CD4-positive, alpha-beta memory T cell (primary cell): ENCODE results near the gene ADM5. TPM values are rescaled to one million over a fixed set of nuclear protein-coding genes. Genes with fewer than 3 reads are reported as not detected.
"Not testable (repeated sequence)": the region's sequence is repeated elsewhere in the genome, so short reads cannot be mapped to it uniquely, and the experiment has no call there.

Experiments used
- CTCF ChIA-PET: fragments of 350-600 bp; sonication (Branson Sonifier 250); formaldehyde crosslinking; loops from one replicate; lab custom pipeline; 2021; ENCODE audit warnings: inconsistent platforms; ENCODE audit not compliant: partially characterized antibody; lab: Charles Lee
- POLR2A ChIA-PET: fragments of 350-600 bp; sonication (Branson Sonifier 250); formaldehyde crosslinking; loops from one replicate; lab custom pipeline; 2021; ENCODE audit not compliant: partially characterized antibody; lab: Charles Lee
- DNase-seq, 5 donors: peaks; one replicate each; pipeline versions ENCODE4 v3.0.0 to v3.0.0-alpha.2; 2020 to 2022; ENCODE audit warnings: mixed read lengths in 1 of 5
- H3K27ac ChIP-seq: one replicate; pipeline ENCODE4 v1.7.0; 2013; ENCODE audit warnings: low read depth, low read length
- H3K27me3 ChIP-seq: 2 replicates; pipeline ENCODE4 v1.7.0; 2013; ENCODE audit warnings: mild to moderate bottlenecking, low read length, moderate library complexity; ENCODE audit not compliant: insufficient read depth
- H3K36me3 ChIP-seq: 2 replicates; pipeline ENCODE4 v1.7.0; 2013; ENCODE audit warnings: mild to moderate bottlenecking, low read length, moderate library complexity; ENCODE audit not compliant: insufficient read depth
- H3K4me1 ChIP-seq: 2 replicates; pipeline ENCODE4 v1.7.0; 2013; ENCODE audit warnings: mild to moderate bottlenecking, low read length, moderate library complexity; ENCODE audit not compliant: insufficient read depth
- H3K4me3 ChIP-seq, 2 donors: one replicate each; pipeline ENCODE4 v1.7.0; 2013; ENCODE audit warnings: low read length in 2 of 2, mild to moderate bottlenecking in 1 of 2
- H3K9me3 ChIP-seq, 2 donors: one replicate each; pipeline ENCODE4 v1.7.0; 2013; ENCODE audit warnings: low read length in 2 of 2, control low read depth in 1 of 2; ENCODE audit not compliant: control insufficient read depth in 1 of 2
- H3K27ac Mint-ChIP-seq, 7 donors: one replicate each; pipeline ENCODE4 v1.8.0; 2020 to 2021; ENCODE audit warnings: mixed read lengths in 7 of 7, mild to moderate bottlenecking in 6 of 7, inconsistent platforms in 3 of 7, moderate library complexity in 3 of 7
- H3K27me3 Mint-ChIP-seq, 2 donors: one replicate each; pipeline ENCODE4 v1.8.0; 2020 to 2021; ENCODE audit warnings: mixed read lengths in 2 of 2
- H3K36me3 Mint-ChIP-seq, 2 donors: one replicate each; pipeline ENCODE4 v1.8.0; 2020 to 2021; ENCODE audit warnings: mixed read lengths in 2 of 2, inconsistent platforms in 1 of 2, mild to moderate bottlenecking in 1 of 2
- H3K4me1 Mint-ChIP-seq, 4 donors: one replicate each; pipeline ENCODE4 v1.8.0; 2020 to 2021; ENCODE audit warnings: mixed read lengths in 4 of 4, mild to moderate bottlenecking in 1 of 4
- H3K4me3 Mint-ChIP-seq, 8 donors: one replicate each; pipeline ENCODE4 v1.8.0; 2020 to 2021; ENCODE audit warnings: mixed read lengths in 8 of 8, mild to moderate bottlenecking in 7 of 8, moderate library complexity in 6 of 8, inconsistent platforms in 3 of 8
- H3K9me3 Mint-ChIP-seq, 8 donors: one replicate each; pipeline ENCODE4 v1.8.0; 2020 to 2021; ENCODE audit warnings: mixed read lengths in 8 of 8, mild to moderate bottlenecking in 5 of 8, inconsistent platforms in 3 of 8, moderate library complexity in 1 of 8
- intact Hi-C: fragments of 100-400 bp; cut with micrococcal nuclease; formaldehyde crosslinking; loops from one replicate; pipeline ENCODE4 v1.15.1; 2023
- polyA plus RNA-seq, 2 donors: library from polyadenylated mRNA; unstranded; fragments of 300-500 nt; fragmentation: Illumina TruSeq; gene quantifications; one replicate each; pipeline ENCODE4 v1.2.3, GENCODE V29; 2021
- total RNA-seq, 2 experiments: library from RNA; stranded (reverse); gene quantifications; one replicate each; pipeline ENCODE4 v1.2.3, GENCODE V29; 2021

ADM5 gene
- total and polyA plus RNA-seq, 4 experiments from 2014 or later = 0.24 to 4.4 (median 4.0) TPM; not detected in 1

- intact Hi-C loops = no loop called here
- peaks cover 5 to 13% (median 9%) of the 10 kb centered on the region in 4 donors for H3K4me1 Mint-ChIP-seq
- H3K27me3 Mint-ChIP-seq = peaks cover 0 to 3% of the 10 kb centered on the region in 2 donors
- no peaks in the 10 kb centered on the region for H3K36me3 Mint-ChIP-seq
- Histone ChIP-seq H3K36me3 (no peaks in the 10 kb centered on the region), H3K4me3 (no peak overlapping the region), H3K27ac (no peak overlapping the region), H3K4me1 (peaks cover 12% of the 10 kb centered on the region), H3K9me3 (no peaks in the 10 kb centered on the region), H3K27me3 (no peaks in the 10 kb centered on the region)
- H3K9me3 Mint-ChIP-seq = peaks cover 0 to 3% (median 0%) of the 10 kb centered on the region in 8 donors
- ChIA-PET CTCF (no interaction called here), POLR2A (no interaction called here)
- peak overlapping the region in 1 of 7 donors; percentile 13 for H3K27ac Mint-ChIP-seq
- no peak overlapping the region for H3K4me3 Mint-ChIP-seq
- DNase-seq = no peak
Observed at GRCh38 chr19:49713236-49713845, 23.9 kb downstream of the ADM5 start.

- POLR2A ChIA-PET = interaction anchor here (0.6 to 2.5 kb wide), 2 partner anchors 29 to 51 kb away, joined by 3 to 9 read pairs; partner anchors contain the start of genes BCL2L12 and IRF3
- intact Hi-C loops = loop anchor here (5.0 kb wide), 1 partner anchor 161 kb away; the partner anchor contains the start of genes AKT1S1 and TBC1D17
Observed at GRCh38 chr19:49716154-49716553, 26.8 kb downstream of the ADM5 start.

GRCh38 chr19:49718511-49718910 is 29.1 kb downstream of the ADM5 start:
- H3K27me3 ChIP-seq = no peaks in the 10 kb centered on the region
- H3K9me3 ChIP-seq = no peaks in the 10 kb centered on the region
- H3K9me3 Mint-ChIP-seq = peaks cover 0 to 6% (median 0%) of the 10 kb centered on the region in 8 donors
- H3K36me3 ChIP-seq = no peaks in the 10 kb centered on the region
- peaks cover 12% of the 10 kb centered on the region for H3K4me1 ChIP-seq
- peak overlapping the region in 6 of 8 donors; percentile 15 to 96 (median 49) for H3K4me3 Mint-ChIP-seq
- H3K4me1 Mint-ChIP-seq = peaks cover 7 to 12% (median 10%) of the 10 kb centered on the region in 4 donors
- no peak overlapping the region for H3K4me3 ChIP-seq
- ChIA-PET CTCF (interaction anchor here (1.1 to 1.7 kb wide), 8 partner anchors 10 to 172 kb away, joined by 3 to 10 read pairs (median 5); no protein-coding TSS in a partner anchor), POLR2A (interaction anchor here (0.7 to 2.5 kb wide), 10 partner anchors 41 to 605 kb away, joined by 3 to 15 read pairs (median 5); partner anchors contain the start of genes AP2A1, BCL2L12, FUZ and IRF3)
- peak overlapping the region in 5 of 7 donors; percentile 25 to 98 (median 79) for H3K27ac Mint-ChIP-seq
- H3K36me3 Mint-ChIP-seq = peaks cover 3 to 11% of the 10 kb centered on the region in 2 donors
- intact Hi-C loops = loop anchor here (5.0 kb wide), 1 partner anchor 159 kb away; the partner anchor contains the start of genes AKT1S1 and TBC1D17
- no peak for DNase-seq
- no peak overlapping the region for H3K27ac ChIP-seq
- H3K27me3 Mint-ChIP-seq = no peaks in the 10 kb centered on the region

More at GRCh38 chr19:49716154-49716553, 26.8 kb downstream of the ADM5 start:
- H3K4me1 Mint-ChIP-seq = peaks cover 7 to 12% (median 10%) of the 10 kb centered on the region in 4 donors
- H3K27ac ChIP-seq = no peak overlapping the region
- H3K27me3 Mint-ChIP-seq = no peaks in the 10 kb centered on the region
- peaks cover 0 to 3% (median 0%) of the 10 kb centered on the region in 8 donors for H3K9me3 Mint-ChIP-seq
- no peak for DNase-seq
- peak overlapping the region in 1 of 8 donors; percentile 11 for H3K4me3 Mint-ChIP-seq
- H3K36me3 Mint-ChIP-seq = peaks cover 0 to 3% of the 10 kb centered on the region in 2 donors
- H3K4me1 ChIP-seq = peaks cover 12% of the 10 kb centered on the region
- H3K4me3 ChIP-seq = no peak overlapping the region
- peak overlapping the region in 4 of 7 donors; percentile 27 to 48 (median 42) for H3K27ac Mint-ChIP-seq
- CTCF ChIA-PET = interaction anchor here (2.0 kb wide), 1 partner anchor 17 kb away, joined by 6 read pairs; no protein-coding TSS in a partner anchor
- no peaks in the 10 kb centered on the region for H3K9me3 ChIP-seq
- H3K27me3 ChIP-seq = no peaks in the 10 kb centered on the region
- H3K36me3 ChIP-seq = no peaks in the 10 kb centered on the region

- no peak for DNase-seq
- Histone ChIP-seq H3K9me3 (no peaks in the 10 kb centered on the region), H3K4me1 (peaks cover 12% of the 10 kb centered on the region), H3K4me3 (no peak overlapping the region), H3K27ac (no peak overlapping the region), H3K36me3 (no peaks in the 10 kb centered on the region), H3K27me3 (no peaks in the 10 kb centered on the region)
- peak overlapping the region in 5 of 7 donors; percentile 47 to 98 (median 79) for H3K27ac Mint-ChIP-seq
- ChIA-PET CTCF (no interaction called here), POLR2A (interaction anchor here (1.1 kb wide), 1 partner anchor 133 kb away, joined by 3 read pairs; no protein-coding TSS in a partner anchor)
- H3K4me3 Mint-ChIP-seq = peak overlapping the region in 7 of 8 donors; percentile 15 to 67 (median 55)
- intact Hi-C loops = loop anchor here (5.0 kb wide), 1 partner anchor 158 kb away; the partner anchor contains the start of genes AKT1S1 and TBC1D17
- H3K27me3 Mint-ChIP-seq = no peaks in the 10 kb centered on the region
- H3K4me1 Mint-ChIP-seq = peaks cover 7 to 12% (median 10%) of the 10 kb centered on the region in 4 donors
- peaks cover 5 to 11% of the 10 kb centered on the region in 2 donors for H3K36me3 Mint-ChIP-seq
- H3K9me3 Mint-ChIP-seq = peaks cover 0 to 6% (median 0%) of the 10 kb centered on the region in 8 donors
Observed at GRCh38 chr19:49718991-49719390, 29.6 kb downstream of the ADM5 start.

GRCh38 chr19:49719420-49719819 is 30.0 kb downstream of the ADM5 start:
- H3K36me3 Mint-ChIP-seq = peaks cover 5 to 14% of the 10 kb centered on the region in 2 donors
- peaks cover 7 to 12% (median 10%) of the 10 kb centered on the region in 4 donors for H3K4me1 Mint-ChIP-seq
- intact Hi-C loops = loop anchor here (5.0 kb wide), 1 partner anchor 158 kb away; the partner anchor contains the start of genes AKT1S1 and TBC1D17
- peaks cover 12% of the 10 kb centered on the region for H3K4me1 ChIP-seq
- H3K27me3 ChIP-seq, H3K27me3 Mint-ChIP-seq, H3K36me3 ChIP-seq, POLR2A ChIA-PET, H3K9me3 Mint-ChIP-seq, H3K4me3 ChIP-seq, DNase-seq, H3K9me3 ChIP-seq, H3K27ac ChIP-seq: not testable (repeated sequence)
- peak overlapping the region in 2 of 7 donors; percentile 50 to 79 for H3K27ac Mint-ChIP-seq
- CTCF ChIA-PET = interaction anchor here (0.7 kb wide), 1 partner anchor 405 kb away, joined by 3 read pairs; no protein-coding TSS in a partner anchor
- H3K4me3 Mint-ChIP-seq = peak overlapping the region in 4 of 8 donors; percentile 15 to 67 (median 57)

GRCh38 chr19:49727217-49728030 is 38.0 kb downstream of the ADM5 start:
- H3K9me3 Mint-ChIP-seq = peaks cover 0 to 2% (median 0%) of the 10 kb centered on the region in 8 donors

More at GRCh38 chr19:49727217-49728030, 38.0 kb downstream of the ADM5 start:
- Histone ChIP-seq H3K27ac (no peak overlapping the region), H3K36me3 (no peaks in the 10 kb centered on the region), H3K4me3 (no peak overlapping the region), H3K27me3 (no peaks in the 10 kb centered on the region), H3K4me1 (no peaks in the 10 kb centered on the region), H3K9me3 (no peaks in the 10 kb centered on the region)
- Mint-ChIP-seq H3K27me3 (no peaks in the 10 kb centered on the region), H3K4me3 (no peak overlapping the region), H3K36me3 (peaks cover 10 to 23% of the 10 kb centered on the region in 2 donors), H3K27ac (peak overlapping the region in 1 of 7 donors; percentile 4), H3K4me1 (peaks cover 0 to 1% (median 0%) of the 10 kb centered on the region in 4 donors)
- intact Hi-C loops = no loop called here
- DNase-seq = no peak
- ChIA-PET CTCF (interaction anchor here (1.1 to 1.4 kb wide), 2 partner anchors 10 kb away, joined by 3 to 4 read pairs; no protein-coding TSS in a partner anchor), POLR2A (no interaction called here)
